Pancreas (tissue), 10 donors: ENCODE measurements around the gene NPB. TPM values are rescaled to one million over a fixed set of nuclear protein-coding genes. Genes with fewer than 3 reads are reported as not detected.
A peak's percentile ranks its signal among the peaks of the same experiment; 100 is the strongest.

Source experiments
- ATAC-seq, 4 donors: fragments of 200-7000 bp; cut with Tn5 transposase; one replicate each; pipeline versions ENCODE4 v1.8.0 to v1.9.1; 2020; ENCODE audit warnings: mild to moderate bottlenecking in 4 of 4, moderate library complexity in 4 of 4
- DNase-seq, 6 donors: peaks; one replicate each; pipeline ENCODE4 v3.0.0-alpha.2; 2020
- FAIRE-seq: peaks from 2 replicates; lab custom pipeline; 2012; peaks lifted over from hg19 to GRCh38; lab: Jason Lieb, UNC
- H3K27ac ChIP-seq, 4 donors: fragments of 200-600 bp; sonication (generic); 1 replicate in 3 of 4; 2 replicates in 1 of 4; pipeline versions ENCODE4 v1.5.0 to v1.8.0; 2020
- H3K27me3 ChIP-seq, 4 donors: fragments of 200-600 bp; one replicate each; pipeline ENCODE4 v1.8.0; 2021
- H3K36me3 ChIP-seq, 3 donors: fragments of 200-600 bp; sonication (generic) in 1 of 3; one replicate each; pipeline versions ENCODE4 v1.5.0 to v1.8.0; 2020 to 2021
- H3K4me1 ChIP-seq, 3 donors: fragments of 200-600 bp; one replicate each; pipeline ENCODE4 v1.8.0; 2021
- H3K4me3 ChIP-seq, 4 donors: fragments of 200-600 bp; sonication (generic) in 2 of 4; one replicate each; pipeline versions ENCODE4 v1.5.0 to v1.8.0; 2020 to 2021
- H3K9me3 ChIP-seq, 4 donors: fragments of 200-600 bp; one replicate each; pipeline ENCODE4 v1.8.0; 2021
- WGBS, 2 donors: extraction: QIAGEN DNeasy Blood & Tissue Kit; methylation state at CpG; one replicate each; pipeline ENCODE4 v1.1.7; 2013; 5-methylcytosine and 5-hydroxymethylcytosine counted together
- intact Hi-C, 3 donors: fragments of 100-400 bp; cut with DNase I; formaldehyde crosslinking; loops; one replicate each; pipeline versions ENCODE4 v1.11.1 to v1.14.2; 2022
- polyA plus RNA-seq, 2 donors: library from polyadenylated mRNA; stranded (reverse); fragments of 200-250 nt; gene quantifications; one replicate each; pipeline ENCODE4 v1.2.3, GENCODE V29; 2013
- total RNA-seq, 6 donors: library from RNA; stranded (reverse); fragmentation: NEBNext Ultra II Directional in 4 of 6; extraction: Animal tissue kit (Norgen Biotek cat#: 25700) in 4 of 6; gene quantifications; one replicate each; pipeline versions ENCODE4 v1.2.1 to v1.2.4, GENCODE V29; 2021 to 2023
- TF ChIP-seq, protein P1 (sequence below), 4 donors: fragments of 200-600 bp; sonication (generic) in 3 of 4; IDR thresholded peaks; one replicate each; pipeline versions ENCODE4 v1.5.0 to v1.8.0; 2021; ENCODE audit warnings: antibody characterized with exemption in 4 of 4
- donor health status: healthy with polysubstance abuse.
- donor health status: DM: no; HTN: no; CAD: no; lungs with moderate emphysema.
- donor health status: DM: no; HTN: no; CAD: no.
- donor health status: control.
- donor health status: control.
- donor health status: Bipolar disorder and iron deficiency.
- donor health status: DM: yes; HTN: yes; CAD: no.
- donor health status: DM: no; HTN: no; CAD: no.
- donor health status: DM: no; HTN: no; CAD: no.
- donor health status: DM: yes; HTN: yes; CAD: no.

Gene NPB
- total and polyA plus RNA-seq, 8 donors: 0.19 to 0.62 (median 0.37) TPM; not detected in 2

DNA sequence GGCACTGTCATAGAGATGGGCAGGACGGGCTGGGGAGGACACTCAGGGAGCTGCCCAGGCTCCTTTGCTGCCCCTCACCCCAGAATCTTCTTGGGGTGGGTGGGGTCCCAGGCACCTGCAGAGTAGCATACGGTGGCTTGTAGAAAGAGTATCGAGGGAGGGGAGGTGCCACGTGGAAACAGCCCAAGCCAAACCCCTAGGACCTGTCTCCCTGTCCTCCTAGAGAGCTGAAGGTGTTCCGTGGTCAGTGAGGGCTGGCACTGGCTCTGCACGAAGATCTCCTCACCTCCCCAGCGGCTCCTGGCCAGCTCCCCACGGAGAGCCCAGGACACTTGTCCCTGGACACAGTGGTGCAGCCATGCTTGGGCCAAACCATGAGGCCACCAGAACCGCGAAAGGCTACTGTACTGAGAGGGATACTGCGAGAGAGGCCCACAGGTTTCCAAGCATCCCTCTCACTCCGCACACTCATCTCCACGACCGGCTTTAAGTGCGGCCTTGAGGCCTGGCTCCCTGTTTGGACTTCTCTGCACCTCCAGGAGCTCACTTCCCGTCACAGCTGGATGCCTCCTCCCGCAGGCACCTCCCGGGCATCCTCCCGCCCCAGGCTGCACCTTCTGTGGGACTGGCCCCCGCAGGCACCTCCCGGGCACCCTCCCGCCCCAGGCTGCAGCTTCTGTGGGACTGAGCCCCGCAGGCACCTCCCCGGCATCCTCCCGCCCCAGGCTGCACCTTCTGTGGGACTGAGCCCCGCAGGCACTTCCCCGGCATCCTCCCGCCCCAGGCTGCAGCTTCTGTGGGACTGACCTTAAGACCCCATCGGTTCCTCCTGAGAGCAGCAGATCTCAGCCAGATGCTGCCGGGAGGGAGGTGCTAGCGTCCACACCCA is 27.5 kb downstream of the NPB start:
- no peaks in the 10 kb centered on the region for H3K36me3 ChIP-seq
- DNase-seq (peak in 3 of 6 donors; percentile 43 to 77 (median 58)), FAIRE-seq (no peak), ATAC-seq (no peak)
- WGBS, 2 donors: 90 to 92% methylated on average over 31 of the region's 31 CpGs
- H3K27ac ChIP-seq: no peak overlapping the region
- H3K4me3 ChIP-seq: no peak overlapping the region
- H3K27me3 ChIP-seq: no peaks in the 10 kb centered on the region
- no peaks in the 10 kb centered on the region for H3K9me3 ChIP-seq
- TF ChIP-seq, protein P1, sequence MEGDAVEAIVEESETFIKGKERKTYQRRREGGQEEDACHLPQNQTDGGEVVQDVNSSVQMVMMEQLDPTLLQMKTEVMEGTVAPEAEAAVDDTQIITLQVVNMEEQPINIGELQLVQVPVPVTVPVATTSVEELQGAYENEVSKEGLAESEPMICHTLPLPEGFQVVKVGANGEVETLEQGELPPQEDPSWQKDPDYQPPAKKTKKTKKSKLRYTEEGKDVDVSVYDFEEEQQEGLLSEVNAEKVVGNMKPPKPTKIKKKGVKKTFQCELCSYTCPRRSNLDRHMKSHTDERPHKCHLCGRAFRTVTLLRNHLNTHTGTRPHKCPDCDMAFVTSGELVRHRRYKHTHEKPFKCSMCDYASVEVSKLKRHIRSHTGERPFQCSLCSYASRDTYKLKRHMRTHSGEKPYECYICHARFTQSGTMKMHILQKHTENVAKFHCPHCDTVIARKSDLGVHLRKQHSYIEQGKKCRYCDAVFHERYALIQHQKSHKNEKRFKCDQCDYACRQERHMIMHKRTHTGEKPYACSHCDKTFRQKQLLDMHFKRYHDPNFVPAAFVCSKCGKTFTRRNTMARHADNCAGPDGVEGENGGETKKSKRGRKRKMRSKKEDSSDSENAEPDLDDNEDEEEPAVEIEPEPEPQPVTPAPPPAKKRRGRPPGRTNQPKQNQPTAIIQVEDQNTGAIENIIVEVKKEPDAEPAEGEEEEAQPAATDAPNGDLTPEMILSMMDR (IDR thresholded peaks at IDR 0.05): no peak
- intact Hi-C loops: no loop called here
- peaks cover 8 to 19% (median 11%) of the 10 kb centered on the region in 3 donors for H3K4me1 ChIP-seq

DNA sequence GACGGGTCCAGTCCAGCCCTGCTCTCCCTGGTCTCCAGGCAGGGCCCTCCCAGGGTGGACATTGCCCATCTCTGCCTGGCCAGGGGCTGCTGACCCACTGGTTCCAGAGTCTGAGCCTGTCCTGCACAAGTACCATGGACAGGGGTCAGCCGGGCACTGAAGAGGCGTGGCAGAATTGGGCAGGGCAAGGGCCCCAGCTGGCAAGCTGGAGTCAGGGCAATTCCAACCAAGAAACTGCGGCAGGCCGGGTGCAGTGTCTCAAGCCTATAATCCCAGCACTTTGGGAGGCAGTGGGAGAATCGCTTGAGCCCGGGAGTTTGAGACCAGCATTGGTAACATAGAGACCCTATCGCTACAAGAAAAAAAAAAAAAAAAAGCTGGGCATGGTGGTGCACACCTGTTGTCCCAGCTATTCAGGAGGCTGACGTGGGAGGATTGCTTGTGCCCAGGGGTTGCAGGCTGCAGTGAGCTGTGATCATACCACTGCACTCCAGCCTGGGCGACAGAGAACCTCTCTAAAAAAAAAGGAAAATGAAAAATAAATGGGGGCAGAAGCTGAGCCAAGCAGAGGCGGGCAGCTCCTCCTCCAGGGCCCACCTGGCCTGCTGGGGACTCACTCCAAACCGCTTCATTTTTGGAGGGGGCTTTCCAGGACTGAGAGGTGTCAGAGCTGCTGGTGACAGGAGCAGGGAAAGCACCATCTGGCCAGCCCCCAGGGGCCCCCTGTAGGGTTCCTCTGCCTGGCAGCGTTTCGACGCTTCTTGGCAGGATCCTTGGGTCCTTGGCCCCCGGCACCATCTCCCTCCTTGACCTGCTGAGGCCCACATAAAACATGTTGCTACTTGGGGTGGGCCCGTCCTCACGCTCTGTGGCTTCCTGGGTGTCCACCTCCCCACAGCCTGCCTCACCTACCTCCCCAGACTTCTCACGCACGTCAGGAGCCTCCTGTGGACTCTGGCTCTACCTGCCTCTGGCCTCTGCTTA is 28.4 kb downstream of the NPB start:
- ATAC-seq (no peak), DNase-seq (peak in 4 of 6 donors; percentile 5 to 61 (median 44)), FAIRE-seq (no peak)
- TF ChIP-seq, protein P1 (IDR thresholded peaks at IDR 0.05): no peak
- Histone ChIP-seq H3K4me3 (no peak overlapping the region), H3K27me3 (no peaks in the 10 kb centered on the region), H3K36me3 (no peaks in the 10 kb centered on the region), H3K9me3 (no peaks in the 10 kb centered on the region), H3K4me1 (peaks cover 1 to 9% (median 2%) of the 10 kb centered on the region in 3 donors), H3K27ac (no peak overlapping the region)
- 72 to 75% methylated on average over 20 of the region's 20 CpGs for WGBS, 2 donors
- intact Hi-C loops: no loop called here

DNA sequence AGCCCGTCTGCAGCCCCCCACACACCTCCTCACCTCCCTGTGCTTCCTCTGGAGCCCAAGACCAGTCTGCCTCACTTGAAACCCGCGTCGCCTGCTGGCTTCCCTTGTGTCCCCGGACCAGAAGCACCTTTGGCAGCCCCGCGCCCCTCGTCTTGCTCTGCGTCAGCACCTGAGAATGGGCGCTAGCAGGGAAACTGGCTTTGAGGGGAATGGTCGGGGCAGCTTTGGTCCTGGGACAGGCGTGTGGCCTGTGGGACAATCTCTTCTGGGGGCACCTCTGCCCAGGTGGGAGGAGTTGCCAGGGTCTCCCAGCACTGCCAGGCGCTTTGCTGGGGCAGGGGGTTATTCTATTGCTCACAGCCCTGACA is 29.1 kb downstream of the NPB start:
- H3K27ac ChIP-seq: no peak overlapping the region
- TF ChIP-seq, protein P1 (IDR thresholded peaks at IDR 0.05): no peak
- no peak for FAIRE-seq

DNA sequence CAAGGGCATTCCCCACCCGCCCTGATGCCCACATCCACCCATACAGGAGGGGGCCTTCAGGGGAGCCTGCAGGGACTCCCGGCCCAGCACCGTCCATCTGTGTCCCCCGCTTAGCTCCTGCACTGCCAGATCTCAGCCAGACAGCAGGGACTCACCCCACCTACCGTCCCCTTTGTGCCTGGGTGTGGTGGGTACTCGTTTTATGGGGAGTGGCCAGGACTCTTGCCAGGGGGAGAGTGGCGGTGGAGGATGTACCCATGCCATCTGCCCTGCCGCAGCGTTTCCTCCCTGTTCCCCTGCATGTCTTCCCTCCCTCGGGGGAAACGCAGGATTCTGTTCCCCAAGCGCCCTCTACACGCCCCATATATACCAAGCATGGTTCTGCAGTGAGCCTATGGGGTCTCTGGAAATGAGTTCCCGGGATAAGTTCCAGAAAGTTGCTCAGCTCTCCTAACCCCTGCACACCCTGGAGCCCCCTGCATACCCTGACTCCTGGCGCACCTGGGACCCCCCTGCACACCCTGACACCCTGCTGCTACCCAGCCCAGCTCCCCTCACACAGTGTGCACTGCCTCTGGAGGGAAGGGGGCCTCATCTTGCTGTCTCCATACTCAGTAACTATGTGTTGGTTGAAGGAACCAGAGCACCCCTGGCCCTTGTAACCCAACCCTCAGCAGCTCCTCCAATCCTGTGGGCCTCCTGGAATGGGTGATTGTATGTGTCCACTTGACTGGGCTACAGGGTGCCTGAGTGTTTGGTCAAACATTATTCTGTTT is 29.7 kb downstream of the NPB start:
- no peaks in the 10 kb centered on the region for H3K9me3 ChIP-seq
- WGBS, 2 donors: 38 to 44% methylated on average over 15 of the region's 15 CpGs
- peaks cover 0 to 9% (median 3%) of the 10 kb centered on the region in 3 donors for H3K4me1 ChIP-seq
- TF ChIP-seq, protein P1 (IDR thresholded peaks at IDR 0.05): no peak
- H3K27ac ChIP-seq: no peak overlapping the region
- intact Hi-C loops: no loop called here
- no peak for FAIRE-seq
- H3K4me3 ChIP-seq: no peak overlapping the region
- no peaks in the 10 kb centered on the region for H3K27me3 ChIP-seq
- no peak for ATAC-seq
- H3K36me3 ChIP-seq: no peaks in the 10 kb centered on the region
- peak in 3 of 6 donors; percentile 7 to 46 (median 34) for DNase-seq

More for the DNA sequence above, 29.1 kb downstream of the NPB start:
- H3K4me3 ChIP-seq: no peak overlapping the region
- H3K4me1 ChIP-seq: peaks cover 0 to 9% (median 3%) of the 10 kb centered on the region in 3 donors
- 66 to 70% methylated on average over 13 of the region's 13 CpGs for WGBS, 2 donors
- intact Hi-C loops: no loop called here
- ATAC-seq: no peak
- no peaks in the 10 kb centered on the region for H3K36me3 ChIP-seq
- H3K27me3 ChIP-seq: no peaks in the 10 kb centered on the region
- DNase-seq: peak in 2 of 6 donors; percentile 33 to 76
- no peaks in the 10 kb centered on the region for H3K9me3 ChIP-seq
